Stimulated activated CD8-positive, alpha-beta memory T cell treated with anti-CD3 and anti-CD28 coated beads, Interleukin-7, amount 100 ng/mL, for 4 hours (primary cell): ENCODE results near the gene NEURL3.
A peak's percentile ranks its signal among the peaks of the same experiment; 100 is the strongest.

ENCODE experiments used
- DNase-seq, 2 donors: peaks; one replicate each; pipeline ENCODE4 v3.0.0-alpha.2; 2020; ENCODE audit warnings: low read depth in 2 of 2

Gene NEURL3

DNA sequence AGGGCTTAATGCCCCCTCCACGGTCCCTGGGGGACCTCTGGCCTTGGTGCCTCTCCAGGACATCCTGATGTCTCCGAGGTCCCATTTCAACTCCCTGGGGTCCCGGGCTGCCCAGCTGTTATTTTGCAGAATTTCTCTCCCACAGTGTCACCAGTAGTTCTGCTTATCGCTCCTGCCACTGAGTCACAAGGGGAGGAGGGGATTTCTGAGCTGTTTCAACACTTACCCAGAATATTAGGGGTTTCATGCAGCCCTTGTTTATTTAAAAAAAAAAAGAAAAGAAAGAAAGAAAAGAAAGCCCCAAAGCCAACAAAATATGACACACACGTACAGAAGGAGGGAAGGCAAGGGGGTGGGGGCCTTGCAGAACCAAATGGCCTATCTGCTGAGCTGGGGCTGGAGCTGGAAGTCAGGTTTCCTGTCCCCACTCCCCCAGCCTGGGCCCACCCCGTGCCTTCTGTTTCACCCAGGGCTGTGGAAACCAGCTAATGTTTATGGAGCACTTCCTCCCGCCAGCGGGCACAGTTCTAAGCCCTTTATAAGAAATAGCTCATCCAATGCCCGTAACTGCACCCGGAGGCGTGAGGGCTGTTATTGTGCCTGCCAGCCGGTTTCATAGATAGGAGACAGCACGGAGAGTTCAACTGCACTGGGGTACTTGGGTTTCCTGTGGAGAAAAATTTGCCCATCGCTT, 23.0 kb upstream of the NEURL3 start:
- DNase-seq: peak; percentile 47 to 55

DNA sequence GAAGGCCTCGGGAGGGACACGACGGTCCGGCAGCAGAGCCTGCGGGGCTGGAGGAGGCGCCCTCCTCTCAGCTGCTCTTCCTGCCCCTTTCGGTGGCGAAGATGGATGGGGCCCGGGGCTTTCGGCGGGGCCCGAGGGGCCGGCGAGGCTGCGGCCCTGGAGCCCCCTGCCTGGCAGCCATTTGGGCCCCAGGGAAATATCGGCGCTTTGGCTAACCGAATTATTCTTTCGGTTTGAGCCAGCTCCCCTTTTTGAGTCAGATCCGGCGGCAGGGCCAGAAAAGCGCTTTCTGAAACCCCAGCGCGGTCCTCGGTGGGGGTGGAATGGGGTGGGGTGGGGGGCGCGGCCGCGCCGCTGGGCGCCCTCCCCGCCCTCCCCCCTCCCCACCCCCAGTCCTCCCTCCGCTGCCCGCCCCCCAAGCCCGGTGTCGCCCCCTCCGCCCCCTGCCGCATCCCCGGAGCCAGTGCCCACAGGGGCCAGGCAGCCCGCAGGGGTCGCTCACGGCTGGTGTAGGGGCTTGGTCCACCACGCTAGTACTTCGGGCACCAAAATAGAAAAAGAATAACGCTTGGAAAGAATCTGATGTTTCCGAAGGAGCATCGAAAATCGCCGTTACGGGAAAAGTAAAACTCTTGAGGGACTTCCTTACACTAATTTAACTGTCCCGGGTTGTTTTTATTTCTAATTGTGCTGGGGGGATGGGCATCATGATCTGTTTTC, 22.3 kb upstream of the NEURL3 start:
- peak; percentile 24 to 50 for DNase-seq

DNA sequence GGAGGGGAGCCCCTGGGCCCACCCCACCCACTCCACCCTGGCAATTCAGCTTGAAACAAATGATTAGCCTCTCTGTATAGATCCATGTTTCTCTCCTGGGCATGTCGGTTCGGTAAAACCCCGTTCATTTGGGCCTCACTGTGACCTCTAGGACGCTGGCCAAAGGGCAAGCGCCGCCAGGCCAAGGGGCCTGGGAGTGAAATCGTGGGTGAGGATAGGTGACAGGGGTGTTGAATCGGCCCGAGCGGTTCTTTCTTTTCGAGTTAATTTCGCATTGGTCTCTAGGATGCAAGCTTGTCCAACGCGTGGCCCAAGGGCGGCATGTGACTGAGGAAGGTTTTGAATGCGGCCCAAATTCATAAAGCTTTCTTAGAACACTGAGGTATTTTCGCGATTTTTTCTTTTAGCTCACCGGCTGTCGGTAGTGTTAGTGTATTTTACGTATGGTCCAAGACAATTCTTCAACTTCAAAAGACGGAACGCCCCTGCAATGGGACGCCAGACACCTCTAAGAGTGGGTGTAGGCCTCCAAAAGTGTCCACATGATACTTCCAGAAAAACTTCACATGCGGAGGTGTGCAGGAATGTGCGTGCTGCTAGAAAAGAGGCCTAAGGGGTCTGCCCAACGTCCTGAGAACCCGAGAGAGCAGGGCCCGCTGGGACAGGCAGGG, 21.6 kb upstream of the NEURL3 start:
- DNase-seq: no peak

DNA sequence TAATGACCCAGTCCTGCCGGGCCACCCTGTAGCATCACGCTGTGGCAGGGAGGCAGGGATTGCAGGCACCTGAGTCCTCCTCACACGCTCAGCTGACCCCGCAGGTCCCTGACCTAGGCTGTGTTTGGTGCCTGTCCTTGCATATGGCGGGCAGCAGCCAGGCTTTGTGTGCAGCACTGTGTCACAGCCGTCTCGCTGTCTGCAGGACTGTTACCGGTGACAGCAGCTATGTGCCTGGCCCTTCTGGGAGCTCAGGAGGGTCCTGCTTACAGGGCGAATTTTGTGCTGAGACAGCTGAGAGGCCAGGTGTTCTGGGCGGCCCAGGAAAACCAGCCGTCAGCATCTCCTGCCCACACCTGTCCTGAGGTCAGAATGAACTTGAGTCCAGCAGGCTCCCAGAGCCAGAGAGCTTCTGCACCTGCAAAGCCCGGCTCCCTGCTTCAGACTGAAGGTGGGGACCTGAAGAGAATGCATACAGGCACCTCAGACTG, 21.0 kb upstream of the NEURL3 start:
- DNase-seq: no peak

DNA sequence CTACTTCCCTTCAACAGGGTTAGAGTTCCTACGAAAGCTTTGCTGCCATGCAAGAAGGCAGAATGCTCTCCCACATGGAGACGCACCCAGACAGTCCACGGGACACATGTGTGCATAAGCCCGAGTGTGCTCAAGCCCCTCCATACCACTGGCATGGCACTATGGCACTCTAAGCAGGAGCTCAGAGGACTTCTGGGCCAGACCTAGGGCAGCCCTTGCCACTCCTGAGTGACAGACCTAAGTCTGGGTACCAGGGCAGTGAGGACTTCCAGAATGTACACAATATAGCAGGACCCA, 20.0 kb upstream of the NEURL3 start:
- no peak for DNase-seq

DNA sequence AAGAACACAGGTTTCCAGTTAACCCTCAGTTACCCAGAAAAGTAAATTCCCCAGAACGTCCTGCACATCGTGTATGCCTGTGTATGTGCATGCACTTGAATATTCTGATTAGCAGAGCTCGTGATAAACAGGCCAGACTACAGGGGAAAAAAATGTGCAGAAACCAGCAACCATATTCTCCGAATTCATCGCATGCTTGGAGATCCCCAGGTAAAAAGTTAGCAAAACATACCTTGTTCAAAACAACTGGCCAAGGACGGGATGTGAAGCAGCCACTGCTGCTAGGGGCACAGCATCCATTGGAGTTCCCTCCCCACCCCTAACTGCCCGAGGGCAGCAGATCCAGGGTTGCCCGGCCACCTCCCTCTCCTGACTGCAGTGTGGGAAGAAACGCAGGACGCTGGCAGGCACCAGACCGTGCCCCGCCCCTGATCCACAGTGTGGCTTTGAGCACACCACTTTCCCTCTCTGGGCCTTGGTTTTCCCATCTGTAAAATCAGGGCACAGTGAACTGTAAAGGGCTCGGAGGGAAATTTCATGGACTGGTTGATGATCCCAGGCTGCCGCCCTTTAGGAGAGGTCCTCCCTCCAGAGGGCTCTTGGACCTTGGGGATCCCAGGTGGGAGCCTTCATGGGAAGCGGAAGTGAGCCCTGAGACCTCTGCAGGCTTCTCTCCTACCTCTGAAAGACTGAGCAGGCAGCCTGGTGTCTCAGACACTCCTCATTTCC, 19.5 kb upstream of the NEURL3 start:
- no peak for DNase-seq

DNA sequence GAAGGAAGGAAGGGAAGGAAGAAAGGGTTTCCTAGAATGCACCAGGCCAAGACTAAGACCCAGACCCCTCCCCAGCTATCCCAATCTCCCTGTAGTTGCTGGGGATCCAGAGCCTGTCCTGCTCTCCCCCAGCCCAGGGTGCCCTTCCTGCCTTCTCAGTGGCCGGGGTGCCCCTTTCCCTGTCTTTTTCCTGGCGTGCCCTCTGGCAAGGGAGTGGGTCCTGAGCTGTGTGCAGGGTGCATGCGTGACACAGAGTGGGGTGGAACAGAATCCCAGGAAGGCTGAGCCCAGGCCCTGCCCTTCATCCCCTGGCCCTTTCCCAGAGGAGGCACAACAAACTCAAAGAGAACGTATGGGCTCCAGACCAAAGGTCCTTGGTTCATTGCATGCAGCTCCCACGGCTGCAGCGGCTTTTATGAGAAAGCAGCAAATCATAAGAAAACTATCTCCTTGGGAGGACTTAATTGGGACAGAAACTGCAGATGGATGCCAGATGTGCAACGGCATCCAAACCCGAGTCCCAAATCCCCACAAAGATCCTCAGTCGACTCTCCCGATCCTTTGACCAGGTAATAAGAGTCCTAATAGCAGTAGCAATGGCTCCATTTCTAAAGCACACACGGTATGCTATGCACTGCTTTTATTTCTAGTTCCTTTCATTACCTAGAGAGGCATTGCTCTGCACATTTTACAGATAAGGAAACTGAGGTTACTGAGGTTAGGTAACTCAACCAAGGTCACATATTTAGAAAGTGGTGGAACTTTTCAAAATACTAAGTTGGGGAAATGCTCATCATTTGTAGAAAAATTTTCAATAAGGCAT, 18.7 kb upstream of the NEURL3 start:
- DNase-seq: no peak

DNA sequence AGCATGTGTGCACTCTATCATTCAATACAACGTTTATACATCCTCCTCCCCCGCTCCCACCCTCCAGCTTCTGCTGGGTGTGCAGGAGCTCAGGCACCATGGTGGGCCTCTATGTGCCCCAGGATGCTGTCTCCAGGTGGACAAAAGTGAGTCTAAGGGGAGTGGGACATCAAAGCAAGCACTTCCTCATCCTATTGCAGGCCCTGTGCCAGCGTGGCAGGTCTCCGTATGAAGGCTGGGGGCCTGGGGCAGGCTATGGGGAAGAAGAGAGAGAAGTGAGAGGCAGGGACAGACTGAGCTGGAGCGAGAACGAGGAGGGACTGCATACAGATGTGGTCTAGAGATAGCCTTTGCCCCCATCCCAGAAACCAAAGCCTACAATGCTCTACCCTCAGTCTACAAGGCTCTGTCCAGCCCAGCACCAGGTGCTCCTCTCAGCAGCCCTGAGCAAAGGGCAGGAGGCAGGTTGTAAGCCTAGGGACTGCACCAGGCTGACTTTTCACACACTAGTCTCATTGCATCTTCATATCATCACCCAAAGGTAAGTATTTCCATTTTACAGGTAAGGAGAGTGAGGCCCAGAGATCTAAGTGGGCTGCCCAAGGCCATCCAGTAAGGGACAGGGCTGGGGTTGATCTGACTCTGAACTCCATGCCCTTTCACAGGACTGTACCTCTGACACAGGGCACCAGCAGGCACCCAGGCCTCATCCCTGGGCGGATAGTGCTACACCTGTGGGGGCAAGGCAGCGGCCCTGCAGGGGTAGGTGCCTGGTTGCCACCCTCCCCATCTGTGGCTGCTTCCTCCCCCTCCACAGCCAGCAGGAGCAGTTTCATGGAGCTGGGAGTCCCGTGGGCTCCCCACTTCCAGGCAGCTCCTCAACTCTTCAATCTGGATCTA, 17.4 kb upstream of the NEURL3 start:
- DNase-seq: no peak

DNA sequence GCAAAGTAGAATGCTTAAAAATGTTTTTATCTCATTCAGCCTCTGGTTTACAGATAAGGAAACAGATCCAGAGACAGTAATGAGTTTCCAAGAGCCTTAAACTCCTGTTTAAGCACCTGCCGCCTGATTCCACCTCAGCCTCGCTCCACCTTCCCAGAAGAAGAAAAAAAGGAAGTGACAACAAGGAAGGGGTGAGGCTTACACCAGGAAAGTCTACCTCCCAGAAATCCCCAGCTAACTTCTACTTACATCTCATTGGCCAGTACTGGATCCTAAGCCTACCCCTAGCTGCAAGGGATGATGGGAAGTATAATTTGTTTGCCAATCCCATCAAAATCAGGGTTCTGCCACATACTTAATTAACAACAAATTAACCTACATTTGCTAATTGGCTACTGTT, 16.1 kb upstream of the NEURL3 start:
- DNase-seq: no peak

DNA sequence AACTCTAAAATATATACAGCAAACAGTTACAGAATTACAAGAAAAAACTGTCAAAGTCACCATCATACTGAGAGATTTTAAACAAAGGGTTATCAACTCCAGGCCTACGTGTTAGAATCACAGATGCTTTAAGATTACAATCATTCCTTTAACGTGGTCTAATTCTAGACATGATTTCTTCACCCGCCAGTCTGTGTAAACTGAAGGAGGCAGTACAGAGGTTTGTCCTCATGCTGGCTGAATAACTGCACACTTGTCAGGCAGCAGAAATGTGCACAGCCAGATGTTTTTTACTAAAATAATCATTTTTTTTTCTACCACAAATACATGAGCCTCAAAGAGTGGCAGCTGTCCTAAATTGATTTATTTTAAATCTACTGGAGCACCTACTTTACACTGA, 15.5 kb upstream of the NEURL3 start:
- DNase-seq: no peak

DNA sequence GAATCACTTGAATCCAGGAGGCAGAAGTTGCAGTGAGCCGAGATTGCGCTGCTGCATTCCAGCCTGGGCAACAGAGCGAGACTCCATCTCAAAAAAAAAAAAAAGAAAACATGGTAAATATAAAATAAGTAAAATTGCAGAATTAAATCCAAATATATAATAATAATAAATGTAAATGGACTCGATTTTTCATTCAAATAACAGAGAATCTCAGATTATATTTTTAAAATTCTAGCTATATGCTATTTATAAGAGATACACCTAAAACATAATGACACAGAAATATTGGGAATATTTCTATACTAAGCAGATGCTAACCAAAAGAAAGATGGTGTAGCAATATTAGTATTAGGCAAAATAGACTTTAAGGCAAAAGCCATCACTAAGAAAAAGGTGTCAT, 15.1 kb upstream of the NEURL3 start:
- no peak for DNase-seq

DNA sequence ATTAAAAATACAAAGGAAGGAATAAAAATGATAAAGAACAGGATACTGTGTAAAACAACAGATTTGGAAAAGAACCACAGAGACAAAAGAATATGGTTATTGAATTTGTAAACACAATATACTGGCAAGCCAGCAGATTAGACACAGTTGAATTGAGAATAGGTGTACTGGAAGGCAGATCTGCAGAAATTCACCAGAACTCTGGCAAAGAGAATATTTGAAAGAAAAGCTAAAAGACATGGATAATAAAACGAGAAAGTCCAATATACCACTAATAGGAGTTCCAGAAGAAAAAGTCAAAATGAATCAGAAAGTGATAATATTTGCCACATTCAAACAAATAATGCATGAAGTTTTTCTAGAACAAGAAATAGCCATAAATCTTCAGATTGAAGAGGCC, 11.9 kb upstream of the NEURL3 start:
- DNase-seq: no peak

DNA sequence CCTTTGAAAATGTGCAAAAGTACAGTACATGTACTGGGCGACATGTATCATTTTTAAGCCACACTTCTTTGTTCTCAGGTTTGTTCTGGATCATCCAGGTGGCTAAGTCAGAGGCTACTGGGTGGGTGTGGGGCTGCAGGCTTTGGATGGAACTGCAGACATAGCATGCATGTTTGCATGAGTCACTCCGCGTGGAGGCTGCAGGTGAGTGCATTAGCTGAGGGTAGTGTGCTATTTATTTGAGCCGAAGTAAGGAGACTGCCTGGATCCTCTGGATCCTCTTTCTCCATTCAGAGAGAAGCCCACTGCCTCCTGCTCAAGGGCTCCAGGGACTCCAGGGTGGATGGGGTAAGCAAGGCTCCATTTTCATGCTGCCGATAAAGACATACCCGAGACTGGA, 9.4 kb upstream of the NEURL3 start:
- no peak for DNase-seq

DNA sequence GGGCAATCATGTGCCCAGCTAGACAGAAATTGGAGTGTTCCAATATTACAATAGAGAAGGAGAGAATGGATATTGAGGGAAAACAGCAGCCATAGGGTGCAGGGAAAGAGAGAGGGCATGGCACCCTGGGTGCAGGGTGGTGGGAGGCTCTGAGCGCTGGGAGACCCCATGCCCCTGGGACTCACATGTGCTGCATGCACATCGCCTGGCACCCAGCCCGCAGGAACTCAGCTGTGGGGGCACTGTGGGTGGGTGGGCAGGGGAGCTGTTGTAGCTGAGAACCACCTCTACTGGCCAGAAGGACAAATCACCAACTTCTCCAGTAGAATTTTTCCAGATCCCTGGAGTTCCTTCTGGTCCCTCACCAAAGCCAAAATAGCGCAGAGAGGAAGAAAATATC, 7.2 kb upstream of the NEURL3 start:
- DNase-seq: no peak

DNA sequence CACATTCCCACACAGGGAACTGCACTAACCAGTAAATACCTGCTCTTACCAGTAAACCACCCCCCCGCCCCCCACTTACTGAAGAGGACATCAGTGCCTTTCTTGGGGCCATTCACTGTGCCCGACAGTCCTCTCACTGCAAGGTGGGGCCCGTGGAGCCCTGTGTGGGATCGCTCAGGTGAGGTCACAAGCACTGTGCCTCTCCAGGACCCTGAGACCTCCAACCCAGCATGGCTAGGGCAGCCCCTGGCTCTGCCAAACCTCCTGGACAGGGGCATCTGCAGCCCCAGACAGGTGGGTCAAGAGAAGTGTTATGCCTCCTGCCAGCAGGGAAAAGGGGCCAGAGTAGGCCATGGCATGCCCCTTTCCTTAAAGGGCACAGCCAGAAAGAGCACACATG, 6.7 kb upstream of the NEURL3 start:
- no peak for DNase-seq

DNA sequence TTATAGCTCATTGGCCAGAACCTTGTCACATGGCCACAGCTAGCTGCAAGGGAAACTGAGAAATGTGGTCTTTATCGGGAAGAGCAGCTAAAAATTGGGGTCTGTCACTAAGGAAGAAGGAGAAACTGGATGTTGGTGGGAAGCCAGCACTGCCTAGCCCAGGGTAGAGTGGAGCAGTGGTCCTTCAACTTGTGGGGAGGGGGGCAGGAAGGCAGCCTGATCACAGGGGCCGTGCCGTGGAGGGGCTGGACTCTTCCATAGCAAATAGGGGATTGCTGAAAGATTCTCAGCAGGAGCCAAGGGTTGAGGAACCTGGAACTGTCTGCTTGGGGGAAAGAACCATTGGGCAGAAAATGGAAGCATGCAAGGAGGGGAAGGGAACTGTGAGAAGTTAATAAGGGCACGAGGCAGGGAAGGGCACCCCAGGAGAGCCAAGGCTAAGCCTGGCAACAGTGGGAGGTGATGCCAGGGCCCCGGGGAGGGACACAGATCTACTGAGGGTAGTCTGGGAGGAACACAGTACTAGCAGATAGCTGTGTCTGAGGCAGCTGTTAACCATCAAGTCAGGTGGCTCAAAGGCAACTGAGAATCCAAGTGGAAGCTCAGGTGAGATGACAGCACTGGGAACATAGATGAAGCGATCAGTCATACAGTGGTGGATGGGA, 5.9 kb upstream of the NEURL3 start:
- no peak for DNase-seq

DNA sequence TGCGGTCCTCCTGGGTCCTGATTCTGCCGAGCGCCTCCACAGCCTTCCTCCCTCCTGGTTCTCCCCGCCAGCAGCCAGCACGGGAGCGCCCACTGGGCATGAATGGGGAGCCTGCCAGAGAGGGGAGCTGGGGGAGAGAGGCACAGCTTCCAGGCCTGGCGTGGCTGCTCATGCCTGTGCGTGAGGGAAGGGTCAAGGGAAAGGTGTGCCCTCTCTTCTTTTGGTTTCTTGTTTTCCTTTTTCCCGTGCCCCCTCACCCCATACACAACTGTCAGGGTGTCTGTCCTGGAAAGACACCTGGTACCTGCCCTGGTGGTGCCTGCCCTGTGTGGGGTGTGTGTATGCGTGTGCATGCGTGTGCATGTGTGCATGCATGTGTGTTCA, 4.7 kb upstream of the NEURL3 start:
- no peak for DNase-seq

DNA sequence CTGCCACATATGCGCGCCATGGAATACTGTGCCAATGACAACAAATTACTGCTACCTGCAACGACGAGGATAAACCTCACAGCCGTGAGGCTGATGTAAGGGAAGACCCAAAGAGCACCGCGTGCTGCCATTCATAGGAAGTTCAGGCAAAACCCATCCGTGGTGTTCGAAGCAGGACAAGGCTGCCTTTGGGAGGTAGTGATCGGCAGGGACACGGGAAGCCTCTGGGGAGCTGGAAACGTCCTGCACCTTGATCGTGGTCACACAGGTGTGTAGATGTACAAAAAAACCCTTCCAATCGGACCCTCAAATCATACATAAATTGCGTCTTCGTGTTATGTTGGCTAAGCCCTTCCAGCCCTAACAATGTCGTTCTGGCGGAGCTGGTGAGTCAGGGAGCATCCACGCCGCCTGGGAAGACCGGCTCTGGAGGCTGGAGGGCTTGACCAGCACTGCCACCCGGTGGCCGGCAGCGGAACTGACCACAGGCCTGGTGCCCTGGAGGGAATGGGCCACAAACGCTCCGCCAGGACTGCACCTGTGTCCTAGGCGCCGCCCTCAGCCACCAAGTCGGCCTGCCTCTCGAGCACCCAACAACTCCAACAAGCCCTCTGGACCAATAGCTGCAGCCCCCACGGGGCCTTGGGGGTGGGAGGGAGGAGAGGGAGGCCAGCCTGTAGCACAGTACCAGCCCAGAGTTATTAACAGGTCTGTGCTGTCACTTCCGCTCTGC, 4.1 kb upstream of the NEURL3 start:
- DNase-seq: peak; percentile 26 to 47

DNA sequence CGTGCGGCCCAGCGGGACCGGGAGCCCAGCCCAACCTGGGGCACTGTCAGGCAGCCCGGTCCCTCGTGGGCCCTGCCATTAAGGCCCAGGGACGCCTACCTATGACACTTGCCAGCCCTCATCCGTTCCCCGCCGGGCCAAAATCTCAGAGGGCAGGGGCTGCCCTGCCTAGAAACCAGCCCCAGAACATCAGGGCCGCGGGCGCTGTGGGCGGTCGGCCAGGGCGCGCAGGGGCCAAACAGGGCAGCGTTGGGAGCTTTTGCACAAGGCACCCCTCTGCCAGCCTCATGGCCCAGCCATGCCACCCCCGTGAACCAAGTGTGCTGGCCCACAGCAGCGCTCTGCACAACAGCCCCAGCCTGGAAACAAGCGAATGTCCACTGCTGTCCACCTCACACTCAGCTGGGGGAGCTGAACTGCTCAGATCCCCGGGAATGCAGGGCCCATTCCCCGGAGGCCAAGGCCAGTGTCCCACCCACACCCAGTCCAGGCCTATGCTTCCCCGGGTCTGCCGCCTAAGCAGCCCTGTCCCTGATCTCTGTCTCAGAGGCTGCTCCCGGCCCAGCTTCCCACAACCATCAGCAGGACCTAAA, 3.5 kb upstream of the NEURL3 start:
- no peak for DNase-seq
